ENCODE data around the gene TBC1D17. TPM values are rescaled to one million over a fixed set of nuclear protein-coding genes. Genes with fewer than 3 reads are reported as not detected.
"Not testable (repeated sequence)": the region's sequence is repeated elsewhere in the genome, so short reads cannot be mapped to it uniquely, and the experiment has no call there.

TBC1D17 gene
- total RNA-seq, 1 donor from 2014 or later = 36.8 TPM

DNA sequence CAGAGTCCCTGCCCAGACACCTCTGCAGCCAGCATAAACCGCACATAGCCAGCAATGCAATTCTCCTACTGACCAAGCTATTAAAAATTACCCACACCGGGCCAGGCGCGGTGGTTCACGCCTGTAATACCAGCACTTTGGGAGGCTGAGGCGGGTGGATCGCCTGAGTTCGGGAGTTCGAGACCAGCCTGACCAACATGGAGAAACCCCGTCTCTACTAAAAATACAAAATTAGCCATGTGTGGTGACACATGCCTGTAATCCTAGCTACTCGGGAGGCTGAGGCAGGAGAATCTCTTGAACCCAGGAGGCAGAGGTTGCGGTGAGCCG is 47.3 kb downstream of the TBC1D17 start:
- H3K9me3 Mint-ChIP-seq, H3K27me3 Mint-ChIP-seq, H3K27ac Mint-ChIP-seq, H3K4me3 Mint-ChIP-seq, DNase-seq: not testable (repeated sequence)
- Mint-ChIP-seq H3K4me1 (peaks cover 47% of the 10 kb centered on the region), H3K36me3 (ENCODE audit: low read depth) (peaks cover 71% of the 10 kb centered on the region)
- intact Hi-C loops (cut with micrococcal nuclease) = loop anchor here (5.0 kb wide), 1 partner anchor 333 kb away; the partner anchor contains the start of gene PRR12

DNA sequence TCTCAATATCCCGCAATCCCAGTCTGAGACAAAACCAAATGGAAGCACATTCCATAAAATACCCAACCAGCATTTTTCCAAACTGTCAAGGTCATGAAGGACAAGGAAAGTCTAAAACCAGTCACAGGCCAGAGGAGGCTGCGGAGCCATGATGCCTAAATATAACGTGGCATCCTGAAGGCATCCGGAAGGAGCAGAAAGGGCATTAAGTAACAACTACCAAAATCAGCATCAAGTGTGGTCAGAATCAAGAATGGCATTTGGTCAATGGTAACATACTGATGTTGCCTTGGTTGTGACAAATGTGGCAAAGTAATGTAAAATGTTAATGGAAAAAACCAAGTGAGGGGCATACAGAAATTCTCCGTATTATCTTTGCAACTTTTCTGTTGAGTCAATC is 48.0 kb downstream of the TBC1D17 start:
- H3K4me3 Mint-ChIP-seq = peak overlapping the region; percentile 34
- H3K9me3 Mint-ChIP-seq = no peaks in the 10 kb centered on the region
- intact Hi-C loops (cut with micrococcal nuclease) = loop anchor here (5.0 kb wide), 1 partner anchor 333 kb away; the partner anchor contains the start of gene PRR12
- peaks cover 54% of the 10 kb centered on the region for H3K4me1 Mint-ChIP-seq
- H3K27me3 Mint-ChIP-seq = peaks cover 3% of the 10 kb centered on the region
- no peak for DNase-seq
- peak overlapping the region; percentile 38 for H3K27ac Mint-ChIP-seq
- peaks cover 74% of the 10 kb centered on the region for H3K36me3 Mint-ChIP-seq (ENCODE audit: low read depth)

DNA sequence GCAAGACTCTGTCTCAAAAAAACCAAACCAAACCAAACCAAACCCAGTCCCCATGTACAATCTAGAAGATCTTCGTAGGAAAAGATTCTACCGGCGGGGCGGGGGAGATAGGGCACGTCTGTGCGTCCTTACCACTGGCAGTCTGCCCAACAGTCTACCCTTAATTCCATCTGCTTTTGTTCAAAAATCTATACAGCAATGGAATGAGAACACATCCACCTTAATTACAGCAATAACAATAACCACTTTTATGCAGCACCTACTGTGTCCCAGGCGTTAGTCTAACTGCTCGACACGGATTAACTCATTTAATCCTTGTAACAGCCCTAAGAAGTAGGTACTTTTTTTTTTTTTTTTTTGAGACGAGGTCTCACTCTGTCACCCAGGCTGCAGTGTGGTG is 49.0 kb downstream of the TBC1D17 start:
- no peak overlapping the region for H3K27ac Mint-ChIP-seq
- no peak for DNase-seq
- no peaks in the 10 kb centered on the region for H3K9me3 Mint-ChIP-seq
- peaks cover 3% of the 10 kb centered on the region for H3K27me3 Mint-ChIP-seq
- peak overlapping the region; percentile 97 for H3K4me3 Mint-ChIP-seq
- peaks cover 76% of the 10 kb centered on the region for H3K36me3 Mint-ChIP-seq (ENCODE audit: low read depth)
- intact Hi-C loops (cut with micrococcal nuclease) = loop anchor here (5.0 kb wide), 1 partner anchor 334 kb away; the partner anchor contains the start of gene PRR12
- peaks cover 50% of the 10 kb centered on the region for H3K4me1 Mint-ChIP-seq

DNA sequence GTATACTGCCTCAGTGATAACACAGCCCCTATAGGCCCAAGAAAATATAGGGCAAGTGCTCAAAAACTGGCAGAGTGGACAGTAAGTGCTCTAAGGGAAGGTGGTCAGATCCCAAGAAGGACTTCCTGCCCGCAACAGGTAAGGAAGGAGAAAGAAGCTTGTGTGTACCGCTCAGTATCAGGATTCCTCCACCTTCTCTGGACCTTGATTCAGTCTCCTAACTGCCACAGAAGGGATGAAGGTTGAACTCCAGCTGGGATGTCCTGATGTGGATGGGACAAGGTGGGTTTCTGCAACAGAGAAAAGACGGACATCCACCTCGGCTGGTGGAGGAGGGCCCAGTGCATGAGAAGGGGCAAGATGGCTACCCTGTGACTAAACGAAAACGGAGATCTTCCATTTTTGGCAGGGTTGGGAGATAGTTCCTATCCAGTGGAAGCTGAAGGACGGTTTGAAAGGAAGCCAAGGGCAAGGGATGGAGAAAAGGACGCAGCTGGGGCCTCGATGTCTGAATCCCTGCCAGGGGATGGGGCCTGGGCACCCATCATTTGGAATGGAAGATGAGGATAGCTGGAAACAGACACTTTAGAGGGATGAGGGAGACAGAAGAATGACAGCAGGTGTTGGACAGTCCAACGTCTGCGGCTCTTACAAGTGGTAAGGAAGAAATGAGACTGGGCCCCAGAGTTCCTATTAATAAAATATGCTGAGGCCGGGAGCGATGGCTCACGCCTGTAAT is 50.2 kb downstream of the TBC1D17 start:
- H3K4me1 Mint-ChIP-seq = peaks cover 49% of the 10 kb centered on the region
- H3K27ac Mint-ChIP-seq = peak overlapping the region; percentile 95
- intact Hi-C loops (cut with micrococcal nuclease) = loop anchor here (1.0 to 5.0 kb wide), 4 partner anchors 17 to 335 kb away; partner anchors contain the start of genes PRMT1 and PRR12
- no peak for DNase-seq
- peaks cover 4% of the 10 kb centered on the region for H3K9me3 Mint-ChIP-seq
- H3K4me3 Mint-ChIP-seq = peak overlapping the region; percentile 97
- peaks cover 74% of the 10 kb centered on the region for H3K36me3 Mint-ChIP-seq (ENCODE audit: low read depth)
- H3K27me3 Mint-ChIP-seq = peaks cover 3% of the 10 kb centered on the region

DNA sequence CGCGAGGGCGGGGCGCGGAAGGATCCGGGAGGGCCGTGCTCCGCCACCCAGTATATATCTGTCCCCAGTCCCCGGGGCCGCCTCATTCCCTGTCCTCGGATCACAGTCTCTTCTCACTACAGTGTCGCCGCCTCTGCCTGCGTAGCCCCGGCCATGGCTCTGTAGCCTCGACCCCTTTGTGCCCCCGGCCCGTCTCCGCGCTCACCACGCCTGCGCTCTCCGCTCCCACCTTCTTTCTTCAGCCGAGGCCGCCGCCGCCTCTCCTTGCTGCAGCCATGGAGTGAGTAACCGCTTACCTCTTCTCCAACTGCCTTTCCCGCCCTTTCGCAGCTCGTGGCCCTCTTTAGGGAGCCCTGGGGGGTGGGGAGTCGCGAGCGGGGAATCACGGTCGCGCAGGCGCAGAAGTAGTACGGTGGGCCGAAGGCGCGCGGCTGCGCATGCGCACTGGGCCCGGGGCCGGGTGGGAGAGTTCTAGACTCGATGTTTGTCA is 51.7 kb downstream of the TBC1D17 start, which contains the start of the genes ATF5 and NUP62:
Gene ATF5 (plus strand): TSS at position 85 of the 490 bp plus-strand sequence. CDS start 1,646 bp downstream, outside the sequence.
Gene NUP62 (minus strand): TSS at position 384 of the 490 bp plus-strand sequence. CDS start 19,697 bp downstream, outside the sequence.
- intact Hi-C loops (cut with micrococcal nuclease) = loop anchor here (1.0 to 5.0 kb wide), 5 partner anchors 18 to 337 kb away; partner anchors contain the start of genes AKT1S1, PRMT1, PRR12 and TBC1D17
- peaks cover 3% of the 10 kb centered on the region for H3K27me3 Mint-ChIP-seq
- H3K9me3 Mint-ChIP-seq = peaks cover 4% of the 10 kb centered on the region
- peak; percentile 98 for DNase-seq
- peaks cover 56% of the 10 kb centered on the region for H3K4me1 Mint-ChIP-seq
- H3K27ac Mint-ChIP-seq = peak within 1 kb of the TSS; percentile 100
- peaks cover 73% of the 10 kb centered on the region for H3K36me3 Mint-ChIP-seq (ENCODE audit: low read depth)
- H3K4me3 Mint-ChIP-seq = peak within 1 kb of the TSS; percentile 97

DNA sequence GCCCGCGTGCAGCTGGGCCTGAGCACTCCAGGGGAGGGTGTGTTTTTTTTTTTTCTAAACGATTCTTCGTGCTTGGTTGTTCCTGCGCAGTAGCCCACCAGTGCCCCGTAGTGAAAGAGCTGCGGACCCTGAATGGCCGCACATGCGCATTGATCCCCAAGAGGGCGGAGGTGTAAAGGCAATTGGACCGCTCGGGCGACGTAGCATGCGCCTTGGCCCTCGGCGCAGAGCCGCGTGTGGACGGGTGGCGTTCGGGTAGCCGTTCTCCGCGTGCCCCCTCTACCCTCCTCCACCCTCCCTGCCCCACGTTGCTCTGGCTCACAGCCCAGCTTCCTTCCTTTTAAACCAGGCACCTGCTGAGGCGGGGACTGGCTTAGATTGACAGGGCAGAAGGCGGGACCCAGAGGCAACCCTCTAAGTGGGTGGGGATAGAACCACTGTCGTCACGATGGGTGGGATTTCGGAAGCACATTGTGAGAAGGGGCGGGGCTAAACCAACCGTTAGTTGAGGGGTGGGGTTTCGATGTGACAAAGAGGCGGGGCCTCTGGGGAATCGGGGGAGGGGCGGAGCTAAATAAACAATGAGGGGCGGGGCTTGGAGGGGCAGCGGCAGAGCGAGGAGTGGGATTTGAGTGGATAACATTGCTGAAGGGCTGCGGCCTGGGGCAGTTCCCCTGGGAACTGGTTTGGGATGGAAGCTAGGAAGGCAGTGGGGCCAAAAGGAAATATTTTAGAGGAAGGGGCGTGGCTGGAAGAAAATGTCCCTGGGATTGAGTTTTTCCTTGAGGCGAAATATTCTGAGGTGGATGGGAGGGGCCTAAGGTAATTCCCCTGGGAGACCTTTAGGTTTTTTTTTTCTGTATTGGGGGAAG is 52.3 kb downstream of the TBC1D17 start:
- Mint-ChIP-seq H3K36me3 (ENCODE audit: low read depth) (peaks cover 69% of the 10 kb centered on the region), H3K27ac (peak overlapping the region; percentile 100), H3K4me1 (peaks cover 54% of the 10 kb centered on the region), H3K27me3 (peaks cover 3% of the 10 kb centered on the region), H3K9me3 (peaks cover 4% of the 10 kb centered on the region), H3K4me3 (peak overlapping the region; percentile 97)
- intact Hi-C loops (cut with micrococcal nuclease) = loop anchor here (1.0 to 5.0 kb wide), 6 partner anchors 19 to 338 kb away; partner anchors contain the start of genes AKT1S1, FUZ, PRMT1 and PRR12
- DNase-seq = peak; percentile 98

DNA sequence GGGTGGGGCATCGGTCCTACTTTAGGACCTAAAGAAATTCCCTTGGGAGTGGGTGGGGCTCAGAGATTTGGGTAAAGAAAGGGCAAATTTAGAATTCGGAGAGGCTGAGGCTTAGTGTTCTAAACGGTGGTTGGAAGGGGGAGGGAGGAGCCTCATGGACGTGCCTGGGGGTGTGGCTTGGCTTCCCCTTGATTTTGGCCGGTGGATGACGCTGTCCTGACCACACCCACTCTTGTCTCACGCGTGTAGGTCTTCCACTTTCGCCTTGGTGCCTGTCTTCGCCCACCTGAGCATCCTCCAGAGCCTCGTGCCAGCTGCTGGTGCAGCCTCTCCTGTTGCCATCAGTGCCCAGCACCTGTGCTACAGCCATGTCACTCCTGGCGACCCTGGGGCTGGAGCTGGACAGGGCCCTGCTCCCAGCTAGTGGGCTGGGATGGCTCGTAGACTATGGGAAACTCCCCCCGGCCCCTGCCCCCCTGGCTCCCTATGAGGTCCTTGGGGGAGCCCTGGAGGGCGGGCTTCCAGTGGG is 53.0 kb downstream of the TBC1D17 start:
- peaks cover 51% of the 10 kb centered on the region for H3K4me1 Mint-ChIP-seq
- peak overlapping the region; percentile 25 for H3K27ac Mint-ChIP-seq
- peak overlapping the region; percentile 97 for H3K4me3 Mint-ChIP-seq
- H3K36me3 Mint-ChIP-seq (ENCODE audit: low read depth) = peaks cover 63% of the 10 kb centered on the region
- DNase-seq = peak; percentile 69
- intact Hi-C loops (cut with micrococcal nuclease) = loop anchor here (5.0 kb wide), 1 partner anchor 118 kb away; the partner anchor contains the start of gene FUZ
- peaks cover 3% of the 10 kb centered on the region for H3K27me3 Mint-ChIP-seq
- peaks cover 4% of the 10 kb centered on the region for H3K9me3 Mint-ChIP-seq

DNA sequence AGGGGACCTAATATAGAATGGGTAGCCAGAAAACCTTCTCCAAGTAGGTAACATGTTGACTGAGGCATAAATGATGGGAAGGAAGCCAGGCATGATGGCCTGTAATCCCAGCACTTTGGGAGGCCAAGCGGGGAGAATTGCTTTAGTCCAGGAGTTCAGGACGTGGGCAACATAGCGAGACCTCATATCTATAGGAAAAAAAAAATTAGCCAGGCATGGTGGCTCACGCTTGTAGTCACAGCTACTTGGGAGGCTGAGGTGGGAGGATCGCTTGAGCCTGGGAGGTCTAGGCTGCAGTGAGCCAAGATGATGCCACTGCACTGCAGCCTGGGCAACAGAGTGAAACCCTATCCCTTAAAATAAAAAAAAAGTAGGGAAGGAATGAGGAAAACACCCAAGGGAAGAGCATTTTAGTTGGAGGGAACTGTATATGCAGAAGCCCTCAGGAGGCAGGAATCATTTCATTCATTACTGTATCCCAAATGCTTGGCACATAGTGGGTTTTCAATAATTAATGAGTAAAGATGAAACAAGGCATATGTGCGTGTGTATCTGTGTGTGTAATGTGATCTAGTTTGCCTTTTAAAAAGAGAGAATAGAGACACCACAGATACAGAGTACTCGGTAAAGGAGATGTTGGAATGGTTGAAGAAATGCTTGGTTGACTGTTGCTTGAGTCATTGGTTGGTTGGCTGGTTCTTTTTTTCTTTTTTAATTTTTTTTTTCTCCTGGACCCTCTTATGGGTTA is 54.0 kb downstream of the TBC1D17 start:
- Mint-ChIP-seq H3K36me3 (ENCODE audit: low read depth) (peaks cover 58% of the 10 kb centered on the region), H3K27ac (peak overlapping the region; percentile 8), H3K27me3 (peaks cover 7% of the 10 kb centered on the region), H3K9me3 (peaks cover 4% of the 10 kb centered on the region), H3K4me1 (peaks cover 48% of the 10 kb centered on the region), H3K4me3 (peak overlapping the region; percentile 97)
- DNase-seq = no peak
- intact Hi-C loops (cut with micrococcal nuclease) = loop anchor here (5.0 kb wide), 1 partner anchor 119 kb away; the partner anchor contains the start of gene FUZ

DNA sequence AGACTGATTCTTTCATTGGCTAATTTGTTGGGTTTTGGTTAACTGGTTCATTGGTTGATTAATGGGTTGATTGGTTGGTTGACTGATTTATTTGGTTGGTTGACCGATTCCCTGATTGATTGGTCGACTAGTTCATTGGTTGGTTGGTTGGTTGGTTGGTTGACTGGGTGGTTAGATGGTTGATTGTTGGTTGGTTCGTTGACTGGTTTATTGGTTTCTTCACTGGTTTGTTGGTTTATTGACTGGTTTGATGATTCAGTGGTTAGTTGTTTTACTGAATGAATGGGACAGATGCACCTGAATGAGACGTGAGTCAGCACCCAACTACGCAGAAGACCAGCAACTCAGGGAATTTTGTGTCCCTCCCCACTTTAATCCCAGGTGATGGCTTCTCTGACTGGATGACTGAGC is 54.5 kb downstream of the TBC1D17 start:
- intact Hi-C loops (cut with micrococcal nuclease) = loop anchor here (5.0 kb wide), 1 partner anchor 120 kb away; the partner anchor contains the start of gene FUZ
- peak overlapping the region; percentile 42 for H3K4me3 Mint-ChIP-seq
- peaks cover 46% of the 10 kb centered on the region for H3K4me1 Mint-ChIP-seq

DNA sequence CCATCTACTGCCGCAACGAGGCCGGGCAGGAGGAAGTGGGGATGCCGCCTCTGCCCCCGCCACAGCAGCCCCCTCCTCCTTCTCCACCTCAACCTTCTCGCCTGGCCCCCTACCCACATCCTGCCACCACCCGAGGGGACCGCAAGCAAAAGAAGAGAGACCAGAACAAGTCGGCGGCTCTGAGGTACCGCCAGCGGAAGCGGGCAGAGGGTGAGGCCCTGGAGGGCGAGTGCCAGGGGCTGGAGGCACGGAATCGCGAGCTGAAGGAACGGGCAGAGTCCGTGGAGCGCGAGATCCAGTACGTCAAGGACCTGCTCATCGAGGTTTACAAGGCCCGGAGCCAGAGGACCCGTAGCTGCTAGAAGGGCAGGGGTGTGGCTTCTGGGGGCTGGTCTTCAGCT is 55.2 kb downstream of the TBC1D17 start:
- H3K4me3 Mint-ChIP-seq = peak overlapping the region; percentile 56
- intact Hi-C loops (cut with micrococcal nuclease) = loop anchor here (5.0 kb wide), 1 partner anchor 120 kb away; the partner anchor contains the start of gene FUZ
- H3K9me3 Mint-ChIP-seq = peaks cover 4% of the 10 kb centered on the region
- H3K4me1 Mint-ChIP-seq = peaks cover 41% of the 10 kb centered on the region
- H3K27me3 Mint-ChIP-seq = peaks cover 10% of the 10 kb centered on the region
- peaks cover 48% of the 10 kb centered on the region for H3K36me3 Mint-ChIP-seq (ENCODE audit: low read depth)
- H3K27ac Mint-ChIP-seq = peak overlapping the region; percentile 74
- DNase-seq = peak; percentile 80

More for the DNA sequence above, 54.5 kb downstream of the TBC1D17 start:
- H3K27ac Mint-ChIP-seq = no peak overlapping the region
- H3K9me3 Mint-ChIP-seq = peaks cover 4% of the 10 kb centered on the region
- peaks cover 10% of the 10 kb centered on the region for H3K27me3 Mint-ChIP-seq
- no peak for DNase-seq
- H3K36me3 Mint-ChIP-seq (ENCODE audit: low read depth) = peaks cover 55% of the 10 kb centered on the region

DNA sequence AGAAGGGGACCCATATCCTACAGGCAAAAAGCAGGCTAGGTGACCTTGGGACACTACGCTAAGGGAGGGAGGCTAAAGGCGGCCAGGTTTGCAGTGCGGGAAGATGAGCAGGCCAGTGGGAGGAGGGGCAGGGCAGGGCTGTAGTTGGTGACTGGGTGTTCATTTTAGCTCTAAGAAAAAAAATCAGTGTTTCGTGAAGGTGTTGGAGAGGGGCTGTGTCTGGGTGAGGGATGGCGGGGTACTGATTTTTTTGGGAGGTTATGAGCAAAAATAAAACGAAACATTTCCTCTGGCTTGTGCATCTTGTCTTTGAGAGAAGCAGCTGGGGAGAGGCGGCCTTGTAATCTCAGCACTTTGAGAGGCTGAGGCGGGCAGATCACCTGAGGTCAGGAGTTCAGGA is 56.1 kb downstream of the TBC1D17 start:
- H3K4me3 Mint-ChIP-seq = peak overlapping the region; percentile 8
- H3K4me1 Mint-ChIP-seq = peaks cover 37% of the 10 kb centered on the region
- intact Hi-C loops (cut with micrococcal nuclease) = loop anchor here (5.0 kb wide), 1 partner anchor 121 kb away; the partner anchor contains the start of gene FUZ
- no peak for DNase-seq
- no peak overlapping the region for H3K27ac Mint-ChIP-seq
- H3K36me3 Mint-ChIP-seq (ENCODE audit: low read depth) = peaks cover 42% of the 10 kb centered on the region
- H3K9me3 Mint-ChIP-seq = peaks cover 4% of the 10 kb centered on the region
- H3K27me3 Mint-ChIP-seq = peaks cover 10% of the 10 kb centered on the region

DNA sequence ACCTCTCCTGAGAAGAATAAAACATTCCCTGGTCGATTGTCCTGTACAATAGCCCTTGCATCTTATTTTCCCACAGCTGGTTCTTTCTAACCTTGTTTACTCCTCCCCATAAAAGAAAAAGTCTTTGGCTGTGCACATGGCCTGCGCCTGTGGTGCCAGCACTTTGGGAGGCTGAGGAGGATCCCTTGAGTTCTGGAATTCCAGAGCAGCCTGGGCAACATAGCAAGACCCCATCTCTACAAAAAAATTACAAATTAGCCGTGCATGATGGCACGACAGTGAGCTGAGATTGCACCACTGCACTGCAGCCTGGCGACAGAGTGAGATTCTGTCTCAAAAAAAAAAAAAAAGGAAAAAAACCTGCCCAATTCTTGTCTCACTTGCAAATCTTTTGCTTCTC is 59.0 kb downstream of the TBC1D17 start:
- H3K4me1 Mint-ChIP-seq = peaks cover 19% of the 10 kb centered on the region
- DNase-seq = no peak
- peaks cover 18% of the 10 kb centered on the region for H3K36me3 Mint-ChIP-seq (ENCODE audit: low read depth)
- peaks cover 12% of the 10 kb centered on the region for H3K27me3 Mint-ChIP-seq
- no peak overlapping the region for H3K27ac Mint-ChIP-seq
- no peak overlapping the region for H3K4me3 Mint-ChIP-seq
- H3K9me3 Mint-ChIP-seq = peaks cover 4% of the 10 kb centered on the region
- intact Hi-C loops (cut with micrococcal nuclease) = loop anchor here (5.0 kb wide), 1 partner anchor 91 kb away; the partner anchor contains the start of genes VRK3 and ZNF473
